Central memory CD8-positive, alpha-beta T cell (primary cell): ENCODE measurements around the gene NCK2.
A peak's percentile ranks its signal among the peaks of the same experiment; 100 is the strongest.

ENCODE experiments used
- ATAC-seq: fragments of 150-1000 bp; cut with Tn5 transposase; replicated peaks from 2 replicates; pipeline ENCODE4 v1.10.0; 2022; ENCODE audit warnings: mild to moderate bottlenecking, moderate FRiP score, moderate number of reproducible peaks; ENCODE audit not compliant: poor library complexity, severe bottlenecking; ENCODE audit errors: extremely low read depth
- DNase-seq, 2 donors: peaks; one replicate each; pipeline ENCODE4 v3.0.0; 2021; ENCODE audit warnings: low spot score in 2 of 2
- H3K27ac Mint-ChIP-seq: one replicate; pipeline ENCODE4 v1.8.0; 2022; ENCODE audit warnings: low read depth, mild to moderate bottlenecking, moderate library complexity, mixed read lengths
- H3K27me3 Mint-ChIP-seq: one replicate; pipeline ENCODE4 v1.8.0; 2022; ENCODE audit warnings: mixed read lengths
- H3K36me3 Mint-ChIP-seq: one replicate; pipeline ENCODE4 v1.8.0; 2022; ENCODE audit warnings: mild to moderate bottlenecking, moderate library complexity, mixed read lengths; ENCODE audit not compliant: insufficient read depth
- H3K4me1 Mint-ChIP-seq: one replicate; pipeline ENCODE4 v1.8.0; 2022; ENCODE audit warnings: mixed read lengths
- H3K4me3 Mint-ChIP-seq: one replicate; pipeline ENCODE4 v1.8.0; 2022; ENCODE audit warnings: mild to moderate bottlenecking, moderate library complexity, mixed read lengths
- H3K9me3 Mint-ChIP-seq: one replicate; pipeline ENCODE4 v1.8.0; 2022; ENCODE audit warnings: mixed read lengths

Gene NCK2

DNA sequence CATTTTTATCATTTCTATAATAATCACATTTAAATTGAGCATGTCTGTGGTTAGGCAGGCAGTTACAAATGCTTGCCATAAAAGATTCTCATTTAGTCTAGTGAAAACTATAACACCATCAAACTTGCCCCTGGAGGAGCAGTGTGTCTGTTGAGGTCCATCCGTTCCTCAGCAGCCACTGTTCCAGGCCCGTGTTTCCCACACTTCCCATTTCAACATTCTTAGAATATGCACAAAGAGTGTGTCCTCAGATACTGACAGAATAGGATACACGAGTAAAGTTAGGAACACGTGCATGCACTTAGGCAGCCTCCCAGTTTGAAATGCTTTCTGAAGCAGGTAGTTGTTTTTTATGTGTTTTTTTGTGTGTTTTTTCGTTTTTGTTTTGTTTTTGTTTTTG is 39.9 kb downstream of the NCK2 start:
- H3K36me3 Mint-ChIP-seq: peaks cover 24% of the 10 kb centered on the region
- peaks cover 94% of the 10 kb centered on the region for H3K4me1 Mint-ChIP-seq
- H3K4me3 Mint-ChIP-seq: no peak overlapping the region
- DNase-seq (no peak), ATAC-seq (no peak)
- H3K9me3 Mint-ChIP-seq: no peaks in the 10 kb centered on the region
- peak overlapping the region; percentile 38 for H3K27ac Mint-ChIP-seq
- no peaks in the 10 kb centered on the region for H3K27me3 Mint-ChIP-seq

DNA sequence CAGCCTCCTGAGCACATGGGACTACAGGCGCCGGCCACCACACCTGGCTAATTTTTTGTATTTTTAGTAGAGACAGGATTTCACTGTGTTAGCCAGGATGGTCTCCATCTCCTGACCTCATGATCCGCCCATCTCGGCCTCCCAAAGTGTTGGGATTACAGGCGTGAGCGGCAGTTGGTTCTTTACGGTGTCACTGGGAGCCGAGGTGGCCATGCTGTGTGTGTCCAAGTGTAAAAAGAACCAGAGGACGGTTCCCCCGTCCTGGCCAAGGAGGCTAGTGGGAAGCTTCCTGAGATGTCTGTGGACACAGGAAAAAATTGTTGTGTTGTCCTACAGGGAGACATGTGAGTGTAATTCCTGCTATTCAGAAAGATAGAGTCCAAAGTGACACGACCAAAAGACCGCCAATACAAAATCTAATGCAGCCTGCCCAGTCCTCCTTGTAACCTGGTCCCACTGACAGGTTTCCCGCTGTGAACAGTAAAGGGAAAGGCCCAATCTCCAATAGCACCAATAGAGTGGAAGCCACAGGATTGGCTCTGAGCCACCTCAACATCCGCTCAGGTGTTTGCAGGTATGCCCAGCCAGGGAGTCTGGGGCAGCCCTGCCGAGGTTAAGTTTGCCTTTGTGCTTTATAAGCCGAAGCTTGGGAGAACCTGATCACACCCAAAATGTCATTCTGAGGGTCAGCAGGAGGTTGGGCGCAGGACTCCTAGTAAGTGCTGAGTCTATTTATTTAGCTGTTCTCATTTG is 40.6 kb downstream of the NCK2 start:
- ATAC-seq (no peak), DNase-seq (no peak)
- peak overlapping the region; percentile 80 for H3K4me3 Mint-ChIP-seq
- H3K4me1 Mint-ChIP-seq: peaks cover 95% of the 10 kb centered on the region
- H3K27me3 Mint-ChIP-seq: no peaks in the 10 kb centered on the region
- H3K9me3 Mint-ChIP-seq: no peaks in the 10 kb centered on the region
- peak overlapping the region; percentile 94 for H3K27ac Mint-ChIP-seq
- peaks cover 23% of the 10 kb centered on the region for H3K36me3 Mint-ChIP-seq

DNA sequence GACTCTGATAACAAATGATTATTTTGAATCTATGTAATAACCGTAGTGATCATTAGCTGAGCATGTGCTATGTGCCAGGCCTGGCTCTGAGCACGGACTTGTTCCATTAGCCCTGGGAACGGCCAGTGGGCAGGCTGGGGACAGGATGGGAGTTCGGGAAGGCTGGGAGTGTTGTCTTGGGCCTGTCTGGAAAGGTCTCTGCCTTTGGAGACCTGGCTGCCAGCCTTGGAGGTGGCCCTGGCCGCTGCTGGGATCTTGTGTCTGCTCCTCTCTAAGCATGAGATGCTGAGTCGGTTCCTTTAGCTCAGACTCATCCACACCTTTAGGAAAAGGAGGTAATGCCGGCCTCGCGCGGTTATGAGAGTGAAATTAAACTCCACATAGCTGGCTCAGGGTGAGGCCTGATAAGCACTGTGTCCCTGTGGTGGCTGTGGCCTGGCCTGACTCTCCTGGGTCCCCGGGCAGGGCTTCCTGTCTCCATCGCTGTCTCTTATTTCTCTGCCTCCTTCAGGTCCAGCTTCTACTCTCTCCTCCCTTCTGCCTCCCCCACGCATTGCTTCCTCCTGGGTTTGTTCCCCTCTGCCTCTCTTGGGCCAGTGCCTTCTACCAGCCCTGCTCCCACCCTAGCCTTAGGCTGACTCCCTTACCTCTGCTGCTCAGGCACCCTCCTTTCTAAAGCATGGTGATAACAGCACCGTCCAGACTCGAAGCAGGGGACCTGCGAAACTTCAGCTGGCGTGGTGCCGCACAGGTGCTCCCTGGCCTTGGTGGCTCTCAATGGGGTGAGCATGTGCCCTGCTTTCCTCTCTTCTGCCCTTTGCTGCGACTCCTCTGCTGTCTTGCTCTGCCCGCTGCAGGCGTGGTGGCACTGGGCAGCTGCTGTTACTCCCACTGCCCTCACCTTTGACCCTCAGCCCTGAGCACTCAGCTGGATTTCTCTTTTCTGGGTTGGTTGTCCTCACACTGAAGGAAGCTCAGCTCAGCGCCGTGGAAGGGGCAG is 41.8 kb downstream of the NCK2 start:
- Mint-ChIP-seq H3K4me3 (peak overlapping the region; percentile 80), H3K27ac (peak overlapping the region; percentile 94), H3K27me3 (no peaks in the 10 kb centered on the region), H3K36me3 (peaks cover 19% of the 10 kb centered on the region), H3K4me1 (peaks cover 95% of the 10 kb centered on the region), H3K9me3 (no peaks in the 10 kb centered on the region)
- DNase-seq (no peak), ATAC-seq (no peak)

DNA sequence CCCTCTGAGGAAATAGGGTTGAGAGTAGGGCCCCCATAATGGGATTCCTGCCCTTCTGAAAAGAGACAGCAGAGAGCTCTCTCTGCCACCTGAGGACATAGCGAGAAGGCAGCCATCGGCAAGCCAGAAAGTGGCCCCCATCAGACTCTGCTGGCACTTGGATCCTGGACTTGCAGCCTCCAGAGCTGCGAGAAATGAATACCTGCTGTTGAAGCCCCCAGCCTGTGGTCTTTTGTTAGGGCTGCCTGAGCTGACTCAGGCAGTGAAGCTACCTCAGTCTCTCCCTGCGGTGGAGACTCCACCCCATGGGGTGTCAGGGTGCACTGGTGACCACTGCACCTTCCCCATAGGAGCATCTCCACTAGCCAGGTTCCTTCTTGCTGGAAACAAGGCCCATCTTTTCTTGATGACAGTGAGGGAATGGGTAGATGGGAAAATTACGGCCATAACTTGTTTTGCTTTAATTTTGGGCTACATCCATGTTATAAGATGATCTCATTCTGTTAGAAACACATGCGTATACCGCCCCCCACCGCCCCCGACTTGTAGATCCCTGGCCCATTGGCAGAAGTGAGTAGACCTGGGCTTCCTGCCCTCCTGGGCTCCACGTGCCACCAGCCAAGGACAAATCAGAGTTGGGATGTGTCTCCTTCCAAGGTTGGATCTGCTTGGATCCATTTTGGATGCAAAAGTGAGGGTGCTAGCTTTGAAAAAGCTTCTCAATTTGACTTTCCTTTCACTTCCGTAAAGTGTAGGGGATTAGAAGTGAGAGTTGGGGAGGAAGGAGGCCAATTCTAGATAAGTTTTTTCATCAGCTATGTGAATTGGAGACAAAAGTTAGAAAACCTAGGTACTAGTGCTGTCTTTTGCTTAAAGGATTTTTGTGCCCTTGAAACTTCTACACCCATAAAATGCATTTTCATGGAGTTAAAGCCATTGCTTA is 42.9 kb downstream of the NCK2 start:
- no peaks in the 10 kb centered on the region for H3K9me3 Mint-ChIP-seq
- DNase-seq: no peak
- H3K4me3 Mint-ChIP-seq: peak overlapping the region; percentile 80
- no peak for ATAC-seq
- no peaks in the 10 kb centered on the region for H3K27me3 Mint-ChIP-seq
- H3K36me3 Mint-ChIP-seq: peaks cover 19% of the 10 kb centered on the region
- H3K4me1 Mint-ChIP-seq: peaks cover 95% of the 10 kb centered on the region
- H3K27ac Mint-ChIP-seq: peak overlapping the region; percentile 94

GRCh38 chr2:105788670-105789290 is 44.1 kb downstream of the NCK2 start:
- Mint-ChIP-seq H3K27me3 (no peaks in the 10 kb centered on the region), H3K9me3 (no peaks in the 10 kb centered on the region), H3K36me3 (peaks cover 15% of the 10 kb centered on the region), H3K4me1 (peaks cover 97% of the 10 kb centered on the region), H3K27ac (peak overlapping the region; percentile 94), H3K4me3 (peak overlapping the region; percentile 80)
- no peak for DNase-seq
- no peak for ATAC-seq

GRCh38 chr2:105789745-105790460 is 45.2 kb downstream of the NCK2 start:
- Mint-ChIP-seq H3K36me3 (peaks cover 11% of the 10 kb centered on the region), H3K27ac (peak overlapping the region; percentile 94), H3K4me1 (peaks cover 90% of the 10 kb centered on the region), H3K4me3 (peak overlapping the region; percentile 80), H3K9me3 (no peaks in the 10 kb centered on the region), H3K27me3 (no peaks in the 10 kb centered on the region)
- DNase-seq (peak in 1 of 2 donors; percentile 48), ATAC-seq (peak; percentile 85)

- Mint-ChIP-seq H3K36me3 (peaks cover 10% of the 10 kb centered on the region), H3K4me1 (peaks cover 89% of the 10 kb centered on the region), H3K4me3 (peak overlapping the region; percentile 80), H3K27me3 (no peaks in the 10 kb centered on the region), H3K27ac (peak overlapping the region; percentile 94), H3K9me3 (no peaks in the 10 kb centered on the region)
- ATAC-seq: peak; percentile 26
- DNase-seq: no peak
Observed at GRCh38 chr2:105790461-105791149, 45.9 kb downstream of the NCK2 start.

- Mint-ChIP-seq H3K9me3 (no peaks in the 10 kb centered on the region), H3K4me3 (peak overlapping the region; percentile 80), H3K36me3 (peaks cover 9% of the 10 kb centered on the region), H3K27me3 (no peaks in the 10 kb centered on the region), H3K4me1 (peaks cover 89% of the 10 kb centered on the region), H3K27ac (peak overlapping the region; percentile 94)
- no peak for DNase-seq
- no peak for ATAC-seq
Observed at GRCh38 chr2:105791229-105791628, 46.5 kb downstream of the NCK2 start.

GRCh38 chr2:105792561-105792960 is 47.8 kb downstream of the NCK2 start:
- no peak for ATAC-seq
- Mint-ChIP-seq H3K4me3 (peak overlapping the region; percentile 80), H3K27ac (peak overlapping the region; percentile 94), H3K9me3 (no peaks in the 10 kb centered on the region), H3K4me1 (peaks cover 88% of the 10 kb centered on the region), H3K36me3 (peaks cover 11% of the 10 kb centered on the region), H3K27me3 (no peaks in the 10 kb centered on the region)
- no peak for DNase-seq

DNA sequence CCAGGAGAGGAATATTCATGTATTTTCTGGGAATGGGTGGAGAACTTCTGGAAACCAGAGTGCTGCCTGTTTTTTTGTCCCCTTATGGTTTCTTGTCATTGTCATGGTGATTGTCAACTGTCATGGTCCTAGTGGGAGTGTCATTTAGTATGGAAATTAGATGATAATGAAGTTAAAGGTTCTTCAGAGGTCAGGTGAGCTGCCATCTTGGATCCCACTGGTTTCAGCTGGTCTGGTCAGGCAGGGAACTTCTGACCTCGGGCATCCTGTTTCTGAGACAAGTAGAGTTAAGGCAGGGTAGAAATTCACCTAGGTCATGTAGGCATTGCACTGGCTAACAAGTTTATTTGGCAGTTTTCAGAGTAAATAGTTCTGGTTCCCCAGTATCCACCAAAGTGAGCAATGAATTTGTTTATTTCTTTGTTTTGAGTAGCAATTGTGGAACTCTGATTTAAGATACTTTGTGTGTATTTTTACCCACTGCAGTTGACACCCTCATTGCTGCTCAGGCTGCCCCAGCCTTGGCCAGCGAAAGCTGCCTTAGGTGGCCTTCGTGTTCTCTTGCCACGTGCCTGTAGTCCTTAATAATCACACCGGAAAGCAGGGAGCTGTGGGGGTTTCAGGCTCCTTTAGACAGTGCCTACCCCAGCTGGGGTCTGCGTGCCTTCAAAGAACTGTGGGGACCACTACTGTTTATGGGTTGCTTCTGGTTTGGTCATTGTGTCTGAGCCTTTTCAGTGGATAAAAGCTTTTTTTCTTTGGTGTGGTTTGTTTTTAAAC is 48.7 kb downstream of the NCK2 start:
- ATAC-seq (no peak), DNase-seq (no peak)
- Mint-ChIP-seq H3K36me3 (peaks cover 12% of the 10 kb centered on the region), H3K27ac (peak overlapping the region; percentile 94), H3K9me3 (no peaks in the 10 kb centered on the region), H3K27me3 (no peaks in the 10 kb centered on the region), H3K4me1 (peaks cover 88% of the 10 kb centered on the region), H3K4me3 (peak overlapping the region; percentile 80)
